Effector memory CD8-positive, alpha-beta T cell (primary cell): Measurements from ENCODE around the gene CTIF.

Experiments
- ATAC-seq: fragments of 150-1000 bp; cut with Tn5 transposase; replicated peaks from 2 replicates; pipeline ENCODE4 v1.10.0; 2021; ENCODE audit warnings: mild to moderate bottlenecking, moderate library complexity
- DNase-seq, 3 experiments: peaks; one replicate each; pipeline ENCODE4 v3.0.0; 2021
- H3K27ac Mint-ChIP-seq, 2 donors: one replicate each; pipeline ENCODE4 v1.8.0; 2022; ENCODE audit warnings: mild to moderate bottlenecking in 2 of 2, mixed read lengths in 2 of 2, moderate library complexity in 2 of 2
- H3K27me3 Mint-ChIP-seq, 2 donors: one replicate each; pipeline ENCODE4 v1.8.0; 2022; ENCODE audit warnings: mixed read lengths in 2 of 2
- H3K36me3 Mint-ChIP-seq: one replicate; pipeline ENCODE4 v1.8.0; 2022; ENCODE audit warnings: mild to moderate bottlenecking, moderate library complexity, mixed read lengths; ENCODE audit not compliant: insufficient read depth
- H3K4me1 Mint-ChIP-seq, 2 donors: one replicate each; pipeline ENCODE4 v1.8.0; 2022; ENCODE audit warnings: low read depth in 2 of 2, mixed read lengths in 2 of 2
- H3K4me3 Mint-ChIP-seq, 2 donors: one replicate each; pipeline ENCODE4 v1.8.0; 2022; ENCODE audit warnings: mild to moderate bottlenecking in 2 of 2, mixed read lengths in 2 of 2, moderate library complexity in 2 of 2
- H3K9me3 Mint-ChIP-seq, 2 donors: one replicate each; pipeline ENCODE4 v1.8.0; 2022; ENCODE audit warnings: mixed read lengths in 2 of 2

Gene CTIF

DNA sequence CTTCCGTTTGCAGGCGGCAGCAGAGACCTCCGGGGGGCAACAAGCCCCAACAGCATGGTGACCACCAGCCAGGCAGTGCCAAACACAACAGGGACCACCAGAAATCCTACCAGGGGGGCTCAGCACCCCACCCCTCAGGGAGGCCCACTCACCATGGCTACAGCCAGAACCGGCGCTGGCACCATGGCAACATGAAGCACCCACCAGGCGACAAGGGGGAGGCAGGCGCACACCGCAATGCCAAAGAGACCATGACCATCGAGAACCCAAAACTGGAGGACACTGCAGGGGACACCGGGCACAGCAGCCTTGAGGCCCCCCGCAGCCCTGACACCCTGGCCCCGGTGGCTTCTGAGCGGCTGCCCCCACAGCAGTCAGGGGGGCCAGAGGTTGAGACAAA, 219.1 kb downstream of the CTIF start:
- no peaks in the 10 kb centered on the region for H3K36me3 Mint-ChIP-seq
- H3K4me1 Mint-ChIP-seq: no peaks in the 10 kb centered on the region
- H3K27ac Mint-ChIP-seq: peak overlapping the region in 1 of 2 donors; percentile 83
- H3K9me3 Mint-ChIP-seq: no peaks in the 10 kb centered on the region
- ATAC-seq (no peak), DNase-seq (no peak)
- no peaks in the 10 kb centered on the region for H3K27me3 Mint-ChIP-seq
- H3K4me3 Mint-ChIP-seq: no peak overlapping the region

DNA sequence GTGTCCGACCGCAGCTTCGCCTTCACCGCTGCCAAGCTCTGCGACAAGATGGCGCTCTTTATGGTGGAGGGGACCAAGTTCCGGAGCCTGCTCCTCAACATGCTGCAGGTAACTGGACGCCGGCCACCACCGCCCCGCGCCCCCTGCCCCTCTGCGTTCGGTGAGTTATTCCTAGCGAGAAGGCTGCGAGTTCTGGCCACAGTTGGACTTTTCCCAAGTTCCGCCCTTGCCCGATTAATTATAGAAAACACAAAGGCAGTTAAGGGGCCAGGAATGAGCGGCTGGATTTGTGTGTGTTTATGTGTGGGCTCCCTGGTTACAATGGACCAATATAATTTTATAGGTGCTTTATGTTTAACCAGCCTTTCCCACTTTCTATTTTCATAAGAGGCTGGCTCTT, 222.8 kb downstream of the CTIF start:
- no peaks in the 10 kb centered on the region for H3K36me3 Mint-ChIP-seq
- H3K9me3 Mint-ChIP-seq: no peaks in the 10 kb centered on the region
- H3K4me1 Mint-ChIP-seq: peaks cover 3% of the 10 kb centered on the region in 2 donors
- DNase-seq (no peak), ATAC-seq (no peak)
- no peaks in the 10 kb centered on the region for H3K27me3 Mint-ChIP-seq
- H3K4me3 Mint-ChIP-seq: no peak overlapping the region
- no peak overlapping the region for H3K27ac Mint-ChIP-seq

DNA sequence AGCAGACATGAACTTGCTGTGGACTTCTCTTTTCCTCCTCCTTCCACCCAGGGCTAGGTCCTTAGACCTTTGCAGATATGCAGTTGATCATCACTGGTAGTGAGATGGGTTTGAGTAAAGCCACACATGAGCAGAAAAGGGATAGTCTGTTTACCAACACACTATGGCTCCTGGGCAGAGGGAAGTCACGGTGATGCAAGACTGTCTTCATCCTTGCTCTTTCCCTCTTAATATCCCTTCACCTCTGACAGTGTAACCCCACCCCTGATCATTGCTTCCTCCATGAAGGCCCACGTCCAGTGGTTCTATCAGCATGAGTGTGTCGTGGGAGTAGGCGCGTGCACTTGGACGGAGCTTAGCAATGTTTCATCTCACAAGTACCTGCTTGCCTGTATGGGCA, 223.2 kb downstream of the CTIF start:
- H3K4me1 Mint-ChIP-seq: peaks cover 3% of the 10 kb centered on the region in 2 donors
- ATAC-seq: no peak
- no peaks in the 10 kb centered on the region for H3K36me3 Mint-ChIP-seq
- H3K27me3 Mint-ChIP-seq: no peaks in the 10 kb centered on the region
- H3K27ac Mint-ChIP-seq: no peak overlapping the region
- H3K9me3 Mint-ChIP-seq: no peaks in the 10 kb centered on the region
- DNase-seq: no peak
- no peak overlapping the region for H3K4me3 Mint-ChIP-seq

- DNase-seq (no peak), ATAC-seq (no peak)
- Mint-ChIP-seq H3K4me3 (no peak overlapping the region), H3K27me3 (no peaks in the 10 kb centered on the region), H3K27ac (no peak overlapping the region), H3K9me3 (no peaks in the 10 kb centered on the region), H3K36me3 (no peaks in the 10 kb centered on the region), H3K4me1 (peaks cover 3 to 7% of the 10 kb centered on the region in 2 donors)
These were observed 224.2 kb downstream of the CTIF start for GRCh38 chr18:48762836-48763718.

GRCh38 chr18:48763719-48764100, 224.9 kb downstream of the CTIF start:
- Mint-ChIP-seq H3K9me3 (no peaks in the 10 kb centered on the region), H3K4me3 (no peak overlapping the region), H3K27ac (no peak overlapping the region), H3K36me3 (peaks cover 3% of the 10 kb centered on the region), H3K4me1 (peaks cover 3 to 9% of the 10 kb centered on the region in 2 donors), H3K27me3 (no peaks in the 10 kb centered on the region)
- ATAC-seq (no peak), DNase-seq (no peak)

GRCh38 chr18:48765053-48765452, 226.2 kb downstream of the CTIF start:
- H3K27me3 Mint-ChIP-seq: no peaks in the 10 kb centered on the region
- peaks cover 3% of the 10 kb centered on the region for H3K36me3 Mint-ChIP-seq
- DNase-seq: no peak
- H3K9me3 Mint-ChIP-seq: no peaks in the 10 kb centered on the region
- ATAC-seq: no peak
- peak overlapping the region; percentile 67 to 69 for H3K27ac Mint-ChIP-seq
- H3K4me1 Mint-ChIP-seq: peaks cover 3 to 9% of the 10 kb centered on the region in 2 donors
- no peak overlapping the region for H3K4me3 Mint-ChIP-seq

DNA sequence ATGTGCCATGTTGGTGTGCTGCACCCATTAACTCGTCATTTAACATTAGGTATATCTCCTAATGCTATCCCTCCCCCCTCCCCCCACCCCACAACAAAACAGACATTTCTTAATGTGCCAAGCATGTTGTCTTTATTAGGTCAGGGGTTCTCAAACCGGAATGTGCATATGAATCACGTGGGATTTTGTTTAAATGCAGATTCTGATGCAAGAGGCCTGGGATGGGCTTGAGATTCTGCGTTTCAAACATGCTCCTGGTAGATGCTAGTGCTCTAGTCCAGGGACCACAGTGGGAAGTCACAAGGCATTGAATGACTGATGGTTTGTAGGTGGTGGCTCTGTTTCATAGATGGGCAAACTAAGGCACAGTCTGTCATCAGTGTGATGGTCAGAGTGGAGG, 227.2 kb downstream of the CTIF start:
- Mint-ChIP-seq H3K4me3 (no peak overlapping the region), H3K4me1 (peaks cover 3 to 9% of the 10 kb centered on the region in 2 donors), H3K36me3 (peaks cover 3% of the 10 kb centered on the region), H3K27ac (no peak overlapping the region), H3K9me3 (no peaks in the 10 kb centered on the region), H3K27me3 (no peaks in the 10 kb centered on the region)
- DNase-seq: no peak
- ATAC-seq: no peak

DNA sequence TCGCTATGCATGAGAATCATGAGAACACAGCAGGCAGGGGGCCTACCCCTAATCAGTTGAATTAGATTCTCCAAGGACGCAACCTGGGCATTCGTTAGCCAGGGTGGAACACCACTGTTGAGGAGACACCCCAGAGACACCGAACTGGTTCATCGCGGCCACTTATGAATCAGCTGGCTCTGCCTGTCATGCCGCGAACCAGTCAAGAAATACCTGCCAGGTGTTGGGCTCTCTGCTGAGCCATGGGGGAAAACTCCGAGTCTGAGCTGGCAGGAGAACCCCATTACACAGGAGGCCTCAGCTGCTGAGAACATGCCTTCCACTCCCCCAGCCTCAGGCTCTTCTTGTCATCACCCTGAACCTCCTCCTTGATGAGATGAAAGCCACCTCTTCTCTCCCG, 227.7 kb downstream of the CTIF start:
- no peak for ATAC-seq
- Mint-ChIP-seq H3K27me3 (no peaks in the 10 kb centered on the region), H3K9me3 (no peaks in the 10 kb centered on the region), H3K36me3 (peaks cover 3% of the 10 kb centered on the region), H3K4me3 (no peak overlapping the region), H3K27ac (peak overlapping the region in 1 of 2 donors; percentile 8), H3K4me1 (peaks cover 3 to 9% of the 10 kb centered on the region in 2 donors)
- no peak for DNase-seq

DNA sequence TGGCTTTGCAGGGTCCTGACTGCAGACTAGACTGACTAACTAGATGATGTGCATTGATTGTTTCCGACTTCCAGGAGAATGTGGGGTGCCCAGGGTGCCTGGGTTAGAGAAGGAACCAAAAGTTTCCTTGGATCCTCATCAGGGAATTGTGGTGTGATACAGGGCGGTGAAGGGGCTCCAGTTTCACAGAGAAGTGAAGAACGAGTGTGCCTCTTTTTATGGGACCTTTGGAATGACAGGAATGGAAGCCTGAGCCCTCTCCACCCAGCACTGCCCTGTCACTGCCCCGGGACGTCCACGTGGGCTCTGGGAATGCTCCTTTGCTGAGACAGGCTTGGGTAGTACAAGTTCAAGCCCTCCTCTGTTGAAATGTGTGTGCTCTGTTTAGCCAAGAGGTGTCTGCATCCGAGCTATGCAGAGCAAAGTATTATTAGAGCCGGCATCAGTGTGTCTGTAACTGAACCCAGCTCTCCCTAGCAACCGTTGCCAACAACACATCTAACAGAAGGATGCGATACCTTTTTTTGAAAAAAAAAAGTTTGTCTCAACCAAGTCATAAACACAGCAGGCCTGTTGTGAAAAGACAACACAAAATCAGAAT, 228.4 kb downstream of the CTIF start:
- H3K27ac Mint-ChIP-seq: peak overlapping the region in 1 of 2 donors; percentile 8
- no peaks in the 10 kb centered on the region for H3K27me3 Mint-ChIP-seq
- ATAC-seq (peak; percentile 63), DNase-seq (no peak)
- H3K4me3 Mint-ChIP-seq: no peak overlapping the region
- peaks cover 3% of the 10 kb centered on the region for H3K36me3 Mint-ChIP-seq
- no peaks in the 10 kb centered on the region for H3K9me3 Mint-ChIP-seq
- peaks cover 3 to 9% of the 10 kb centered on the region in 2 donors for H3K4me1 Mint-ChIP-seq

GRCh38 chr18:48769006-48769636, 230.3 kb downstream of the CTIF start:
- Mint-ChIP-seq H3K27me3 (no peaks in the 10 kb centered on the region), H3K27ac (no peak overlapping the region), H3K4me3 (no peak overlapping the region), H3K36me3 (peaks cover 3% of the 10 kb centered on the region), H3K4me1 (peaks cover 3 to 9% of the 10 kb centered on the region in 2 donors), H3K9me3 (no peaks in the 10 kb centered on the region)
- DNase-seq (no peak), ATAC-seq (no peak)

- no peaks in the 10 kb centered on the region for H3K9me3 Mint-ChIP-seq
These were observed 231.4 kb downstream of the CTIF start for GRCh38 chr18:48770243-48770642.

DNA sequence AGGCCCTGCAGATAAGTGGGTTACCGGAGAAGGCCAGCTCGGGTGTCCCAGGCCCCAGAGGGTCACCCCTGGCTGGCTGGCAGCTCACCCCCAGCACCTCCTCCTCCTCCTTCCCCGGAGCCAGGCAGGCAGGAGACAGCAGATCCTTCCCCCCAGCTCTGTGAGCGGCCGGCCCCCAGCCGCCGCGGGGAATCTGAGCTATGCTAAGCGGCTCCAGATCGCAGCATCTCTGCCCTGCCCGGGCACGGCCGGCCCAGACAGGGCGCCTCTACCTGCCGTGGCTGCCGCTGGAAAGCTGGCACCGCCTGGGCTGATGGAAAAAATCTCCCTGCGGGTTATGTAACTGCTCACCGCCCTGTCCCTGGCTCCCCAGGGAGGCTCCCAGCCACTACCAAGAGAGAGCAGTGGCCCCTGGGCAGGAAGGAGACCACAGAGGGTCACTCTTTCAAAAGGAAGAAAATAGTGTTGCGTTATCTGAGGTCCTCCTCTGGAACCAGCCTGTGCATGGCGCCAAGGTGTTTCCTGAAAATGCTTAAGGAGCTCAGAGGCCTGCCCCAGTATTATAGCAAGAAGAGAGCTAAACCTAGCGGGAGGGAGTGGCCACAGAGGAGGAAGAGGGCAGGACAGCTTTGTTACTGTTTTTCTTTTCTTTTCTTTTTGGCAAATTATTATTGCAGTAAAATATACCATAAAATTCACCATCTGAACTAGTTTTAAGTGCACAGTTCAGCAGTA, 233.0 kb downstream of the CTIF start:
- H3K27ac Mint-ChIP-seq: peak overlapping the region in 1 of 2 donors; percentile 44
- H3K36me3 Mint-ChIP-seq: peaks cover 3% of the 10 kb centered on the region
- no peaks in the 10 kb centered on the region for H3K27me3 Mint-ChIP-seq
- H3K4me3 Mint-ChIP-seq: no peak overlapping the region
- peaks cover 0 to 9% of the 10 kb centered on the region in 2 donors for H3K4me1 Mint-ChIP-seq
- H3K9me3 Mint-ChIP-seq: no peaks in the 10 kb centered on the region
- ATAC-seq (no peak), DNase-seq (no peak)

More at GRCh38 chr18:48770243-48770642, 231.4 kb downstream of the CTIF start:
- Mint-ChIP-seq H3K4me1 (peaks cover under 1 to 7% of the 10 kb centered on the region in 2 donors), H3K27ac (no peak overlapping the region), H3K36me3 (peaks cover 3% of the 10 kb centered on the region), H3K4me3 (no peak overlapping the region), H3K27me3 (no peaks in the 10 kb centered on the region)
- ATAC-seq: no peak
- DNase-seq: no peak

- Mint-ChIP-seq H3K4me3 (no peak overlapping the region), H3K36me3 (peaks cover 3% of the 10 kb centered on the region), H3K9me3 (no peaks in the 10 kb centered on the region), H3K27me3 (no peaks in the 10 kb centered on the region), H3K27ac (no peak overlapping the region), H3K4me1 (peaks cover 6 to 12% of the 10 kb centered on the region in 2 donors)
- DNase-seq: no peak
- no peak for ATAC-seq
These were observed 233.6 kb downstream of the CTIF start for GRCh38 chr18:48772457-48772856.
